Right ventricle myocardium inferior (tissue), 1 donor: ENCODE results near the gene KIF26A. TPM values are rescaled to one million over a fixed set of nuclear protein-coding genes. Genes with fewer than 3 reads are reported as not detected.
"Not testable (repeated sequence)": the region's sequence is repeated elsewhere in the genome, so short reads cannot be mapped to it uniquely, and the experiment has no call there.

ENCODE experiments used
- ATAC-seq: fragments of 200-7000 bp; cut with Tn5 transposase; one replicate; pipeline ENCODE4 v1.9.1; 2020; ENCODE audit warnings: mild to moderate bottlenecking, moderate library complexity
- DNase-seq: peaks from one replicate; pipeline ENCODE4 v3.0.0; 2021; ENCODE audit errors: missing footprints
- intact Hi-C: fragments of 100-400 bp; cut with DNase I; formaldehyde crosslinking; loops from one replicate; pipeline ENCODE4 v1.11.0; 2022
- total RNA-seq: library from RNA; stranded (reverse); fragmentation: NEBNext Ultra II Directional; extraction: Animal tissue kit (Norgen Biotek cat#: 25700); gene quantifications from one replicate; pipeline ENCODE4 v1.2.1, GENCODE V29; 2021
- donor health status: DM: no; HTN: yes; CAD: no; lungs with severe emphysema.

Gene KIF26A
- total RNA-seq, 1 donor from 2014 or later: 6.4 TPM

DNA sequence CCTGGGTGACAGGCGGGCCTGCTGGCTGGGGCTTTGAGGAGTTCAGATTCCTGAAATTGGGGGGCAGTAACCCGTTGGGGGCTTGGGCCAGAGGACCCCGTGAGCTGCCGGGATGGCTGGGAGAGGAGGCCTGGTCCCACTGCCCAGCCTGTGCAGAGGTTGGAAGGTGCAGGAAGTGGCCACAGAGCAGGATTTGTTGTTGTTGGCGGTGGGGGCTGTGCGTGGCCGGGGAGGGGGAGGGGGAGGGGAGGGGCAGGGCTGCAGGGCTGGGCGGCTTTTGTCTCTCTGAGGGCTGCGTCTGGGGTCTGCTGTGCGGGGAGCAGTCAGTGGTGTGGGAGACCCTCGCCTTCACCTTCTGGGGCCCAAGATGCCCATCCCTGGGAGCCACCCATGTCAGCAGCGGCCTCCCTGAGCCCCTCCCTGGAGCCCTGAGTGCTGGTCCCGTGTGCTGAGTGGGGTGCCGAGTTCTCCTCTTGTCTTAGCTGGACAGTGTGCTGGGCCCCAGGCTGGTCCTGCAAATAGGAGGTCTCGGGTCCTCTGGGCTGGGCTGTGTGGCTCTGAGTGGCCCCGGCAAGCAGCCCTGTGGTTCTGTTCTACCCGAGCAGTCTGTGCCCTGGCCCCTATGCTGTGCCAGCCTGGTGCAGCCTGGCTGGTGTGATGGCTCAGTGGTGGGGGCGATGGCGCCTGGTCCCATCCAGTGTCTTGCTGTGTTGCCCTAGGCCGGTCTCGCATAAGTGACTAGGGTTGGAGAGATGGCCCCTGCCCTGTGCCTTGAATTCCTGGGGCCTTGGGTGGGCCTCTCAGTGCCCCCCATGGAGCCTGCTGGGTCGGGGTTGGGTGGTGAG is 10.3 kb downstream of the KIF26A start:
- intact Hi-C loops: no loop called here
- DNase-seq (peak; percentile 54), ATAC-seq (no peak)

DNA sequence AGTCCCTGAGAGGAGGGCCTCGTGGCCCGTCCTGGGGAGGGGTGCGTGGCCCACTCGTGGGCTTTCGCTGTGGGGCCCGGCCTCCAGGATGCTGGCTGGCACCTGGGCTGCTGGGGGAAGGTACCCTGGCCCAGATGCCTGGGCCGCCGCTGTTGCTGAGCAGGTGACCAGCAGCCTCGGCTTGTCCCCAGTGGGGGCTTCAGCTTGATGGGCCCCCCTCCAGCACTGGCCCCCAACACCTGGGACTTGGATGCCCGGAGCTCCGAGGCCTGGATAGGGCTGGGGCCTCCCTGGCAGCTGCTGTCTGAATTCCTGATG is 10.8 kb downstream of the KIF26A start:
- intact Hi-C loops: no loop called here
- no peak for DNase-seq
- no peak for ATAC-seq

DNA sequence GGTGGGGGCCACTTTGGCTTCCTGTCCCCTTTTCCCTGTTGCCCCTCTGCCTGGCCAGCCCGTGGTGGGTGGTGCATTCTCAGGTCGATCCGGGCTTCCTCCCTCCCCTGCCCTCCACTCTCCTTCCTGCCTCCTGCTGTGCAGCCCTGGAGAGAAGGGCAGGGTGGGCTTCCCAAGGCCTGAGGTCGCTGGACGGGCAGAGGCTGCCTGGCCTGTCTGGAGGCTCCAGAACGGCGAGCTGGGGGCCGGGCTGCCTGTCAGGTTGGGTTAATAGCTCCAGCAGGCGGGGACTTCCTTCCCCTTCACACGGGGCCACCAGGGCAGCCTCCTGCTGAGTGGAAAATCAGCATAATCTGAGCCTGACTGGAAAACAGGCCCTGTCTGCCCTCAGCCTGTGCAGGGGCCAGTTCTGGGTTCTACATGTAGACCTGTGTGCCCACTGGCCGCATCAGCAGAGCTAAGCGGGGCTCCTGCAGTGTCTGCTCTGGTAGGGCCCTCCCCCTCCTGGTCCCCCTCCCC is 11.3 kb downstream of the KIF26A start:
- ATAC-seq (no peak), DNase-seq (peak; percentile 51)
- intact Hi-C loops: no loop called here

DNA sequence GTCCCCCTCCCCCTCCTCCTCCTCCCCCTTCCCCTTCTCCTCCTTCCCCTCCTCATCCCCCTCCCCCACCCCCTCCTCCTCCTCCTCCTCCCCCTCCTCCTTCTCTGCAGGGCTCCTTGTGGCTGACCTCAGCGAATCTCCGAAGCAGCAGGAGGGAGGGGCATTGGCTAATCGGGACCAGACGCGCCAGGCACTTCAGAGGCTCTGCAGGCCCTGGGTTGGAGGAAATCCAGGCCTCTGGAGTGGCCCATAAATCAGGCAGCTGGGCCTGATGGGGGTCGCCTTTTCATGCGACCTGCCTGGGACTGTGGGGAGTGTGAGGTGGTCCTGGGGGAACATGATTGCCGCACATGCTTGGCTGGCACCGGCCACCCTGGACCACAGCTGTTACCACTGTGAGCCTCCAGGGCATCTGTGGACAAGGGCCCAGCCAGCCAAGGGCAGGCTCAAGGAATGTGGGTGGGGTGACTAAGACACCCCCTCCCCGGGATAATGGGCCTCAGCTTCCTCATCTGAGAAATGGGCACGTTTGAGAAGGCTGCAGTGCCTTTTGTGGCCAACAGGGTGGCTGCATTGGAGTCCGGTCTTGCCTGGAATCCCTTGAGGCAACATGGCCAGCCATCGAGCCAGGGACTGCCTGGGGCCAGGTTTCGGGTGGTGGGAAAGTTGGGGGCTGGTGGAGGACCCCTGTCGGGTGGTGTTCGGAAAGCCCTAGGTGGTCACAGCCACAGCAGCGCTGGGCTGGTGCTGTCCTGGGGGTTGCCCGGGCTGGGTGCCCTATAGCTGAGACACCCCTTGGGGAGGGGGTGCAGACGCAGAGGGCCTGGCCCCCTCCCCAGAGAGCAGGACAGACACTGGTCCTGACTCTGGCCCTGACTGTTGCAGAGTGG is 12.0 kb downstream of the KIF26A start:
- intact Hi-C loops: no loop called here
- DNase-seq (peak; percentile 44), ATAC-seq (no peak)

DNA sequence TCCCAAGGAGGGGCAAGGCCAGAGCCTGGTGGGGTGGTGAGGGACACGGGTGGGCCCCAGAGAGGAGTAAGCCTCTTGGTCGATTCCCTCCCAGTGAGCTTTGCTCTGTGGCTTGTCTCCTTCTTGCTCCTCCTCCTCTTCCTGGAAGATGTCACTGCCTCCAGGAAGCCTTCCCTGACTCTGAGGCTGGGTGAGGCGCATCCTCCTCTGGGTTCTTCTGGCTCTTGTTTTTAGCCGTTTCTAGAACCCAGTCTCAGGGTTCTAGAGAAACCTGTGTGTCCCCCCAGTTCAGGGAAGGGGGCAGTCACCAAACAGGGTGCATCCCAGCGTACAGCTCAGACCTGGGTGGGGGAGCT is 12.6 kb downstream of the KIF26A start:
- DNase-seq (no peak), ATAC-seq (no peak)
- intact Hi-C loops: no loop called here

DNA sequence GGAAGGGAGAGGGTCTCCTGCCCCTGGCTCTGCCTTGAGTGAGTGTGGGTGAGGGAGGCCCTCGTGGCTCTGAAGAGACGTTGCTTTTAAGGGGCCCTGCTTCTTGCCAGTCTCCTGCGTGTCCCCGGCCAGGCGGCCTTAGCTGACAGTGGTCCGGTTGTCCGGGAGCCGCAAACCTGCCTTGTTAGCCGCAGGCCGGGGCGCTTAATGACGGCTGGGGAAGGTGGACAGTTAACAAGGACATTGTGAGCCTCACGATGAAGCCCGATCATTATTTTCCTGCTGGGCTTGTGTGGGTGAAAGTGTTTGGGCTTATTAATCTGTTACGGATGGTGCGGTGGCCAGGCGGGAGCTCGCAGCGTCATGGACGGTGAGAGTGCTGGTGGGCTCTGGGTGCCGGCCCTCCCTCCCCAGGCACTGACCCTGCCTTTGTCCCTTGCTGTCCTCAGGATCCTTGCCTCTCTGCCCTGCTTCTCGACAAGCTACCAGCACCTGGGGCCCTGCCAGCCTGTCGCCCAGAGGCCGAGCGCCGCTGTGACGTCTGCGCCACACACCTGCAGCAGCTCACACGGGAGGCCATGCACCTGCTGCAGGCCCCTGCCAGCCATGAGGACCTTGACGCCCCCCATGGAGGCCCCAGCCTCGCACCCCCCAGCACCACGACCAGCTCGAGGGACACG is 13.3 kb downstream of the KIF26A start:
- DNase-seq: no peak

DNA sequence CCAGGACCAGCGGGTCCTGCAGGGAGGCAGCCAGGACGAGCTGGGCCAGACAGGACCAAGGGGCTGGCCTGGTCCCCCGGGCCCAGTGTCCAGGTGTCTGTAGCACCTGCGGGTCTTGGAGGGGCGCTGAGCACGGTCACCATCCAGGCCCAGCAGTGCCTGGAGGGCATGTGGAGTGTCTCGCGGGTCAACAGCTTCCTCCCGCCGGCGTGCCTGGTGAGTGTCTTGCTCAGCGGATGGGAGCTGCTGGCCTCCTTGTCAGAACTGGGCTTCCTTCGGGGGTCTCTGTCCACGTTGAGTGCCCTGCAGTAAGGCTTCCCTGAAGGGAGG is 13.8 kb downstream of the KIF26A start:
- DNase-seq: no peak
- intact Hi-C loops: no loop called here
- no peak for ATAC-seq

More for the DNA sequence above, 13.3 kb downstream of the KIF26A start:
- intact Hi-C loops: no loop called here
- no peak for ATAC-seq

DNA sequence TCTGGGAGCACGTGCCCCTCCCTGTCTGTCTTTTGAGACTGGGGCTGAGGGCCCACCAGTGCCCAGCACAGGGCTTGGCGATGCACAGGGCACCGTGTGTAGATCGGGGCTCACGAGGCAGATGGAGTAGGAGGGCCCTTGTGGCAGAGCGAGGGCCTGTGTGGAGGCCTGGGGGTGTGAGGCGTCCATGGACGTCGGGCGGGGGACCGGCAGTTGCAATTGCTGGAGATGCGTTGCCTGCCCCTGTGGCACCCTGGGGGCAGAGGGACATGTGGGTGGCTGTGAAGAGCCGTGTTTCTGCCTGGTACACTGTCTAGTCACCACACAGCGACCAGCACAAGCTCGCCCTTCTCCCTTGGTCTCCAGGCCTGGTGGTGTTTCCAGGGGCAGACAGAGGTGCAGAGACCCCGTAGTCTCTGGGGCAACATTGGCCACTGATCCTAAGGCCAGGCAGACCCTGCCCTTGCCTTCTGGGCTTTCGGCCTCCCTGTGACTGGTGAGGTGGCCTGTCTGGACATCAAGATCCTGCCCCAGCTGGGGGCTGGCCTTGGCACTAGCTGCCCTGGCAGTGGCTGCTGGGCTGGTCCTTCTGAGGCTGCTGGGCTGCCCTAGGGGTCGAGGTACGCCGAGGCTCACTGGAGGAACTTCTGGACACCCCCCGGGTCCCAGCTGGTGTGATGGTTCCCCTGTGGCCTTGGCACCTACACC is 14.5 kb downstream of the KIF26A start:
- ATAC-seq: no peak
- DNase-seq: no peak
- intact Hi-C loops: no loop called here

DNA sequence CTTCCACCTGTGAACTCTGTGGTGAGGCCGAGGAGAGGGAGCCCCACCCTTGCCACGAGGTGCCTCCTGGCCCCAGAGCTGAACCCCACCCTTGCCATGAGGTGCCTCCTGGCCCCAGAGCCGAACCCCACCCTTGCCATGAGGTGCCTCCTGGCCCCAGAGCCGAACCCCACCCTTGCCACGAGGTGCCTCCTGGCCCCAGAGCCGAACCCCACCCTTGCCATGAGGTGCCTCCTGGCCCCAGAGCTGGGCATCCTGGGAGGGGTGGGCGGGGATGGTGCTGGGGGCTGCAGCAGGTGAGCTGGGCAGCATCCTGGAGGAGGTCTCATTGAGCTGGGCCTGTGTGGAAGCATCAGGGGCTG is 15.0 kb downstream of the KIF26A start:
- DNase-seq, intact Hi-C loops, ATAC-seq: not testable (repeated sequence)

DNA sequence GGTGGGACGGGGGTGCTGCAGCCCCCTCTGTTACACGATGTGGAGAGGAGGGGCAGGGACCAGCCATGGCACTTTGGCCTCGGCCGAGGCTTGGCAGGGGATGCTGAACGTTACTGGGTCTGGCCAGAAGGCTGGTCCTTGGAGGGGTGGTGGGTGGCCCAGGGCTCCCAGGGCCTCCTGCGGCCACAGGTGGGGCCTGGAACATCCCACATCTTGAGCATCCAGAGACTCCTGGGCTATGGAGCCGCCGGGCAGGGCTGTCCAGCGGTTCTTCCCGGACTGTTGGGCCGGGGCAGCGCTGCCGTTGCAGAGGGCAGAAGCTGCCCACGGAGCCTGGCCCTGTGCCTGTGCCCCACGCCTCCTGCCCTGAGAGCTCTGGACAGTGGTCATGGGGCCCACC is 15.9 kb downstream of the KIF26A start:
- DNase-seq: no peak
- no peak for ATAC-seq
- intact Hi-C loops: no loop called here

DNA sequence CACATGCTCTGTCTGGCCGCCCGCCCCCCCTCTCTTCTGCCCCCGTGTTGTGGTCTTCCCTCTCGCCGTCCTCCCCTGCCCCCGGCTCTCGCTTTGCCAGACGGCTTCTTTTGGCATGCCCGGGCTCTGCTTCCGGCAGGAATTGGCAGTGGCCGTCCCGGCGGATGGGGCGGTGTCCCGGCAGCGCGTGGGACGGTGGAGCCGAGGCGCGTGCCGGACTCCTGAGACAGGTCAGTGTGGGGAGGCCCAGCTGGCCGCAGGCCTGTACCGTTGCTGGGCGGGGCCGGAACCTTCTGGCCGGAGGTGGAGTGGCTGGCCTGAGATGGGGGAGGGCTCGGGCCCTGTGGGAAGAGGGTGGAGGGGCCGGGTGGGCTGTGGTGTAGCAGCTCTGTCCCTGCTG is 17.1 kb downstream of the KIF26A start:
- intact Hi-C loops: no loop called here
- ATAC-seq: no peak
- DNase-seq: no peak

DNA sequence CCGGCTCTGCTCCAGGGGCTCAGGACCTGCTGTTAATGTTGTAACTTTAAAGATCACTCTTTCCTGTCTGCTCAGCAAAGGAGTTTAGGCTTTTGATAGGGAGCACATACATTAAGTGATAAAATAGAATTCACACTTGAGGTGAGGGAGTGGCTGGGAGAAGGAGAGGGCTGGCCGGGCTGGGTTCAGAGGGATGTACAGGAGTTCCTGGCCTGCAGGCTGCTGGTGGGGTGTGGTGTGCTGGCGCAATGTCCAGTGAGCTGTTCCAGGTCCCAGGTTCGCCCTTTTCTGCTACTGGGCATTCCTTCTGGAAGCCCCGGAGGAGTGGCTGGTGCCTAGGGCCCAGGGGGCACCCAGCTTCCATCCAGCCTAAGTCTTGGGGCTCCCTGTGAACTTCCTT is 17.8 kb downstream of the KIF26A start:
- no peak for DNase-seq
- no peak for ATAC-seq
- intact Hi-C loops: no loop called here

DNA sequence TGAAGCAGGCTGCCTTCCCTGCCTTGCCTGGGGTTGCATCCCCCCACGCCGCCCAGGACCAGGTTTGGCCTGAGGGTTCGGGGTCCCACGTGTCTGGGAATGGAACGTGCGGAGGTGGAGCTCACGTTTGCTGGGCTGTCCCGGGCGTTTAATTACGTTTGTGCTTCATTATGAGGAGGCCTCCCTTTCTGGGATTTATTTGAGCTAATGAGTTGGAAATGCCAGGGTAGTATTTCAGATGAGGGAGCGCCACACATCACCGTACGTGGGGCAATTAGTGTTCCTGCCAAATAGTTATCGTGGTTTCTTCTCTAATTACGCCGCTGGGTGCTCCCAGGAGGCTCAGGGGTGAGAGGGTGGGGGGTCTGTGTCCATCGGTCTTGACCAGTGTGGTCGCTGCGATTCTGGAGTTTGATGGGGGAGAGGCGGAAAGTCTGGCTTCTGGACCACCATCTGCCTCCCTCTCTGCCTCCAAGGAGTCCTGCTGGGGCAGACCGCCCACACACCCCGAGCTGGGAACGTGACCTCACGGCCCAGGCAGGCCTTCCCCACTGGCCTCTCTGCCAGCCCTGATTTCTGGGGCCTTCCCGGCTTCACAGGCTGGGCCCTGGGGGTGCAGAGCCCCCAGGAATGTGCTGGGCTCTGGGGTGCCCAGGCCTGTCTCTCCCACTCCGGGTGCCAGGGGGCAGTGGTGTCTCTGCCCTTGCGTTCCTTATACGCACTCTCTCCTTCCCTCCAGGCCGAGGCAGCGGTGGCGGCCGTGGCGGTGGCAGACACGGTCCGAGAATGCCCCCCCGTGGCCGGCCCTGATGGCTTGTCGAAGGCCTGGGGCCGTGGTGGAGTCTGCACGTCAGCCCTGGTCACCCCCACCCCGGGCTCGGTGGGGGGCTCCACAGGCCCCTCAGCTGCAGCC is 18.9 kb downstream of the KIF26A start:
- ATAC-seq (no peak), DNase-seq (no peak)
- intact Hi-C loops: no loop called here

DNA sequence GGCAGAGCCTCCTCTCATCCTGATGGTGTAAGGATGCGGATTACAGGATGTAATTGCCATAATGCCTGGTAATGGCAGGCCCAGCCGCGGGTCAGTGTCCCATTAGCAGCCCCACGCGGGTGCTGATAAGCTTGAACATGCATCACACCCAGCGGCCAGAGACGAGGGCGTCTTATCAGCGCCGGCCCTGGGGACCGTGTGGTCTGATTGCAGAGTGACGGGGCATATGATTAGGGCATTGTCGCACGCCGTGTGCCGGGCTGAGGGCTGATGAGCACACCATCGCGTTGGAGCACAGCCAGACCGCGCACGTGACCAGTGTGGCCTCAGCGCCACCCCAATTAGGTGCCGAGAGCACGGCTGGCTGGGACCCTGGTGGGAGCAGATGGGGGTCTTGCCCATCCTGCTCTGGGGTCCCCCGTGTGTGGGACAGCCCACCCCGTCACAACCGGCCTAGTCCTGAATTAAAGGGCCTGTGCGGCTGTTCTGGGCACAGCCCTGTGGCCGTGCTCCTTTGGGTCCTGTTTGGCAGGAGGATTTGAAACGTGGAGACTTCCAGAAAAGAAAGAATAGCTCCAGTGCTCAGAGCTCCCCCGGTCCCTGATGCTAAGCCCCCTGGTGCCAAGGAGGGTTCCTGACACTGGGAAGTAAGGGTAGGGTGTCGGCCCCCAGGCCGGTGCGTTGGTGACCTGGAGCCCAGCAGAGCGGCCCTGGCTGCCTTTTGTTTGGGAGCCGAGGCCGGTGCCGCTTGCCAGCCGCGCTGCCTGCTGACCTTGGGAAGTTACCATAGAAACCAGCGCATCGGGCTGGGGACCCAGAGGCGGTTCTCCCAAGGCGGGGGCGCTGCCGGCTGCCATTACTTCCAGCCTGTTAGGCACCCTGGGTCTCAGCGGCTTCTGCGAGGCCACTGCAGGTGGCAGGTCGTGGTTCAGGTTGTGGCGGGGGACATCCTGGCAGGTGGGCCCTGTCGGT is 20.7 kb downstream of the KIF26A start:
- ATAC-seq (peak; percentile 75), DNase-seq (no peak)

DNA sequence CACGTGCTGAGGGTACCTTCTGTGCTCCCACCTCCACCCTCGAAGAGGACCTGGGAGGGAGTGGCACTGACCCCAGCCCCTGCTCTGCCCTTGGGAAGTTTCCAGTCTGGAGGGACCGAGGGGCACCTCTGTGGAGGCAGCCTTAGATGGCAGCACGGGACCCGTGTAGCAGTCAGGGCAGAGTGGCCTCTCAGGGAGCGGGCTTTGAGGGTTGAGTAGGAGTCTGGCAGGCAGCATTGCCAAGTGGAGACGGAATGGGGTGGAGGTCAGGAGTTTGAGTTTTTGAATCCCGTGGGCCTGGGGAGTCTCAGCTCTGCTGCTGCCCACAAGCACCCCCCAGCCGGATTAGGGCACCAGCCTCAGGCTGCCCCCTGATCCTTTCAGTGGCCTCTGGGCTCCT is 21.6 kb downstream of the KIF26A start:
- DNase-seq (no peak), ATAC-seq (no peak)
- intact Hi-C loops: no loop called here

More for the DNA sequence above, 20.7 kb downstream of the KIF26A start:
- intact Hi-C loops: no loop called here

DNA sequence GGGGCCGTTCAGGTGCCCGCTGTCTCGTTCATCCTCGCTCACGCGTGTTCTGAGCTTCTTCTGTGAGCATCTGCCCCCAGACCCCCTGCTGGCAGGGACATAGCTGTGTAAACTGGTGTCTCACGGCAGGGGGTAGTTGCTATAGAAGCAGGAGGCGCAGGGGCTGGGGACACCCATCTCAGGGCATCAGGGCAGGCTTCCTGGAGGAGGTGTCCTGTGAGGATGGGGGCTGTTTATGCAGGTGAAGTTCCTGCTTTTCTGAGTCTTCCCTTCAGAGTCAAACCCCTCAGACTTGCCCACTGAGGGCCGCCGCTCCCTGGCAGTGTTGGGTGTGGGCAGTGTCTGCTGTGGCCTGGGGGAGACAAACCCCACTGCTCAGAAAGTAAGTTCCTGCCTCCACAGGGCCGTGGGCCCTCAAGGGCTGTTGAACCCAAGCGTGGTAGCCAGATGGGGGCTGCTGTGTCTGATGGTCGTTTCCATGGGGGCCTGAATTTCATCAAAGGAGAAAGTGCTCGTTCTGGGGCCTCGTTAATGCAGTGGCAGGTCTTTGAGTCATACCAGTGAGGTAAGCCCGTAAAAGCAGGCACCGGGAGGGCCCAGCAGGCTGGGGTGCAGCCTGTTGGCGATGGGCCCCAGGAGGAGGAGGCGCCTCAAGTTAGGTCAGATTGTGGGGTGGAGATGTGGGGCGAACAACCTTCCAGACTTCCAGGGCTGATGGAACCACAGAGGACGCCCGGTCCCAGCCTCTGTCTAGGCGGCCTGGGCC is 23.4 kb downstream of the KIF26A start:
- intact Hi-C loops: no loop called here
- no peak for ATAC-seq
- DNase-seq: no peak
